Gastroesophageal sphincter (tissue), 4 donors: ENCODE measurements around the gene SLC25A12. TPM values are rescaled to one million over a fixed set of nuclear protein-coding genes. Genes with fewer than 3 reads are reported as not detected.

Source experiments
- ATAC-seq: fragments of 150-250 bp; one replicate; pipeline ENCODE4 v1.9.1; 2016; ENCODE audit warnings: mild to moderate bottlenecking, moderate library complexity
- H3K27ac ChIP-seq, 4 donors: fragments of 200-600 bp; sonication (generic) in 3 of 4; 1 replicate in 3 of 4; 2 replicates in 1 of 4; pipeline ENCODE4 v1.5.1; 2016 to 2019
- H3K27me3 ChIP-seq: fragments of 200-600 bp; sonication (generic); one replicate; pipeline ENCODE4 v1.5.1; 2019
- H3K36me3 ChIP-seq, 2 donors: fragments of 200-600 bp; sonication (generic); one replicate each; pipeline ENCODE4 v1.5.1; 2019; ENCODE audit warnings: control low read depth in 1 of 2
- H3K4me1 ChIP-seq, 3 donors: fragments of 200-600 bp; sonication (generic); 1 replicate in 2 of 3; 2 replicates in 1 of 3; pipeline ENCODE4 v1.5.1; 2016 to 2019; ENCODE audit warnings: control low read depth in 2 of 3
- H3K4me3 ChIP-seq, 2 donors: fragments of 200-600 bp; sonication (generic); one replicate each; pipeline ENCODE4 v1.5.1; 2019; ENCODE audit warnings: mild to moderate bottlenecking in 1 of 2, moderate library complexity in 1 of 2
- H3K9me3 ChIP-seq, 3 donors: fragments of 200-600 bp; sonication (generic); one replicate each; pipeline ENCODE4 v1.5.1; 2017 to 2019; ENCODE audit warnings: control low read depth in 2 of 3
- CTCF ChIP-seq, 4 experiments: fragments of 200-600 bp in 2 of 4; fragments of 450-650 bp in 2 of 4; sonication (generic) in 1 of 4; IDR thresholded peaks; one replicate each; pipeline ENCODE4 v1.5.1; 2017 to 2019; ENCODE audit warnings: antibody characterized with exemption in 4 of 4, mild to moderate bottlenecking in 2 of 4, moderate library complexity in 2 of 4
- EP300 ChIP-seq: sonication (generic); formaldehyde crosslinking; IDR thresholded peaks from one replicate; pipeline ENCODE4 v1.6.1; 2017; ENCODE audit warnings: antibody characterized with exemption, mild to moderate bottlenecking
- POLR2A ChIP-seq, 2 donors: fragments of 450-650 bp; IDR thresholded peaks; one replicate each; pipeline ENCODE4 v1.6.1; 2017; ENCODE audit warnings: antibody characterized with exemption in 2 of 2, mild to moderate bottlenecking in 2 of 2, moderate library complexity in 1 of 2
- POLR2AphosphoS5 ChIP-seq: sonication (generic); formaldehyde crosslinking; IDR thresholded peaks from one replicate; pipeline ENCODE4 v1.6.1; 2017; ENCODE audit warnings: antibody characterized with exemption
- whole genome bisulfite sequencing, 2 donors: methylation state at CpG; one replicate each; pipeline ENCODE4 v1.1.5; 2018; ENCODE audit warnings: low coverage in 1 of 2; 5-methylcytosine and 5-hydroxymethylcytosine counted together
- total RNA-seq, 4 donors: library from RNA; depleted of rRNA; stranded (reverse); fragments of >200 nt; gene quantifications; one replicate each; pipeline ENCODE4 v1.1.0, GENCODE V29; 2016

Gene SLC25A12
- total RNA-seq, 4 donors from 2014 or later, result 54.9 to 82.7 (median 70.5) TPM

GRCh38 chr2:171792157-171792556 is 101.9 kb downstream of the SLC25A12 start:
- Histone ChIP-seq H3K4me1 (no peaks in the 10 kb centered on the region), H3K27ac (no peak overlapping the region), H3K36me3 (peaks cover 2 to 84% of the 10 kb centered on the region in 2 donors), H3K4me3 (no peak overlapping the region), H3K9me3 (no peaks in the 10 kb centered on the region), H3K27me3 (no peaks in the 10 kb centered on the region)
- no peak for ATAC-seq
- no peak for TF ChIP-seq POLR2AphosphoS5
- TF ChIP-seq CTCF (IDR thresholded peaks at IDR 0.05), result no peak
- no peak for TF ChIP-seq POLR2A (IDR thresholded peaks at IDR 0.05)
- TF ChIP-seq EP300, result no peak
- WGBS, 2 donors, result 85 to 100% methylated on average over 2 to 3 of the region's 3 CpGs

- TF ChIP-seq POLR2A (IDR thresholded peaks at IDR 0.05) (no peak), EP300 (no peak)
- H3K9me3 ChIP-seq, result no peaks in the 10 kb centered on the region
- H3K27me3 ChIP-seq, result no peaks in the 10 kb centered on the region
- peaks cover 2 to 85% of the 10 kb centered on the region in 2 donors for H3K36me3 ChIP-seq
- no peak for ATAC-seq
- no peak overlapping the region for H3K4me3 ChIP-seq
- 72 to 76% methylated on average over 4 of the region's 4 CpGs for WGBS, 2 donors
- H3K4me1 ChIP-seq, result no peaks in the 10 kb centered on the region
- no peak overlapping the region for H3K27ac ChIP-seq
These were observed 102.7 kb downstream of the SLC25A12 start for GRCh38 chr2:171791361-171791760.

GRCh38 chr2:171789956-171790355 is 104.1 kb downstream of the SLC25A12 start:
- Histone ChIP-seq H3K4me1 (no peaks in the 10 kb centered on the region), H3K27me3 (no peaks in the 10 kb centered on the region), H3K4me3 (no peak overlapping the region), H3K9me3 (no peaks in the 10 kb centered on the region), H3K27ac (no peak overlapping the region), H3K36me3 (peaks cover 2 to 93% of the 10 kb centered on the region in 2 donors)
- no peak for ATAC-seq
- 71 to 84% methylated on average over 2 to 5 of the region's 6 CpGs for WGBS, 2 donors
- TF ChIP-seq EP300 (no peak), CTCF (IDR thresholded peaks at IDR 0.05) (no peak)

GRCh38 chr2:171788316-171788993 is 105.6 kb downstream of the SLC25A12 start:
- H3K27ac ChIP-seq, result no peak overlapping the region
- H3K36me3 ChIP-seq, result peaks cover 5 to 100% of the 10 kb centered on the region in 2 donors

GRCh38 chr2:171787333-171788072 is 106.5 kb downstream of the SLC25A12 start:
- no peak overlapping the region for H3K27ac ChIP-seq
- TF ChIP-seq POLR2A (IDR thresholded peaks at IDR 0.05), result no peak
- TF ChIP-seq EP300, result no peak
- no peak for TF ChIP-seq POLR2AphosphoS5
- no peak for TF ChIP-seq CTCF (IDR thresholded peaks at IDR 0.05)
- H3K27me3 ChIP-seq, result no peaks in the 10 kb centered on the region
- no peak overlapping the region for H3K4me3 ChIP-seq
- no peaks in the 10 kb centered on the region for H3K9me3 ChIP-seq
- 72 to 75% methylated on average over 4 to 7 of the region's 11 CpGs for WGBS, 2 donors
- peaks cover 5 to 100% of the 10 kb centered on the region in 2 donors for H3K36me3 ChIP-seq
- ATAC-seq, result no peak
- H3K4me1 ChIP-seq, result no peaks in the 10 kb centered on the region

More at GRCh38 chr2:171788316-171788993, 105.6 kb downstream of the SLC25A12 start:
- TF ChIP-seq POLR2AphosphoS5 (no peak), CTCF (IDR thresholded peaks at IDR 0.05) (no peak), EP300 (no peak), POLR2A (IDR thresholded peaks at IDR 0.05) (no peak)
- 61 to 68% methylated on average over 5 to 7 of the region's 7 CpGs for WGBS, 2 donors
- no peaks in the 10 kb centered on the region for H3K27me3 ChIP-seq
- no peaks in the 10 kb centered on the region for H3K9me3 ChIP-seq
- no peak for ATAC-seq
- no peaks in the 10 kb centered on the region for H3K4me1 ChIP-seq
- H3K4me3 ChIP-seq, result no peak overlapping the region
